Measurements from ENCODE around the gene MANBA.

Gene MANBA

DNA sequence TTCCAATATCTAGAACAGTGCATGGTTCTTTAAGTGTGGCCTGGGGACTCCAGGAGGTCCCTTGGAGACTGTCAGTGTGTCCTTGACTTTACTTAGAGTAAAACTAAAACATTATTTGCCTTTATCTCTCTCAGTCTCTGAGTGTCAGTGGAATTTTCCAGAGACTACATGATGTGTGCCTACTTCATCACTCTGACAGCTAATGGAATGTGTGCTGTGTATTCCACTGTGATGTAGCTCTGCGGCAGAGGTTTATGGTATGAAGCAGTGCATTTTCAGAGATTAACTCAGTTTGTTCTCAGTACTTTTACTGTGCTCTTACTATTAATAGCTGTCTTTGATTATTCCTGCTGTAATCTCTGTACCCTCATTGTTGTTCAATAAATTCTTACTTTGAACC, 85.6 kb downstream of the MANBA start:
- DNase-seq (ENCODE audit: low read depth), result no peak

DNA sequence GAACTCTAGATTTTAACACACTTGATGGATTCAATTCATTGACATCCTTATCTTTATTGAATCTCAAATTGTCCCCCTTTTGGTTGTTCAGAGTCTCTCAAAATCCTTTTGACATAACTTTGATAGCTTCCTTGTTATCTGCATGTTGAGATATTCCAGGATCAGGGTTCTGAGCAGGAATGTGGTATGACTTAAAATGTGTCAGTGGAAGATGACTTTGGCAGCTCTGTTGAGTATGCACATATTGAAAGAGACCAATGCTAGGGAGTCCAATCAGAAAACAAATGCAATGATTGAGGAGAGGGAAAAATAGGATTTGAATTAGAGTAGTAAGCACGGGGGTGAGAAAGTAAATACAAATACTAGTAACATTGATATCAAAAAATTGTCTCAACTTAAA, 93.8 kb downstream of the MANBA start:
- no peak for DNase-seq (ENCODE audit: low read depth)

DNA sequence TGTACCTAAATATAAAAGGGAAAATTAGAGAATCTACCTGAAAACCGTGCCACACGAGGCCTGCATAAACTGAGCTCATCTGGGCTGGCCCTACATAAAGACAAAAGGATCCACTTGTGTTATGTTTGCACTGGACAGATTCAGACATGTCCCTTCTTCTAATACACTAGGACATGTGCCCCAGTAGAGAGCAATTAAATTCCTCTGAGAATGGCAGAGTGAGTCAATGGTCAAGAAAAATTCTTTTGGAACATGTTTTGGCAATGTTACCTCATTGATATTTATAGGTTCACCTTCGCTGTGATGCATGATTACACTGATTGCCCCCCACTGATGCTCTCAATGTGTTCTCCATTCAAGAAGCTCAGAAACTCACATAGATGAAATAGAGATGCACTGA, 95.2 kb downstream of the MANBA start:
- no peak for DNase-seq (ENCODE audit: low read depth)

DNA sequence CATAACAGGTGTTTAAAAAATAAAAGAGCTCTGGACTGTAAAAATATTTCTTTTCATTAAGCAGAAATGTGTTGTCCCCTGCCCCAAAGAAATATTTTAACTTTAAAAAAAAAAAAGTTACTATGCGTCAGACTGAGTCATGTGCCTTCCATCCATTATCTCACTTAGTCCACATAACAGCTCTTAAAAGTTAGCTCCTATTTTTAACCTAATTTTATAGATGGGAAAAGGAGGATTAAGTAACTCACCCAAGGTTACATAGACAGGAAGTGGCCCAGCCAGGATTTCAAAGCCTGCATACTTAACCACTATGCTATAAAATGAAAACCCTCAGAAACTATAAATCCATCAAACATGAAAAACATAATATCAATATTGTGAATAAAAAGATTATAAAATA, 97.7 kb downstream of the MANBA start:
- no peak for DNase-seq (ENCODE audit: low read depth)

DNA sequence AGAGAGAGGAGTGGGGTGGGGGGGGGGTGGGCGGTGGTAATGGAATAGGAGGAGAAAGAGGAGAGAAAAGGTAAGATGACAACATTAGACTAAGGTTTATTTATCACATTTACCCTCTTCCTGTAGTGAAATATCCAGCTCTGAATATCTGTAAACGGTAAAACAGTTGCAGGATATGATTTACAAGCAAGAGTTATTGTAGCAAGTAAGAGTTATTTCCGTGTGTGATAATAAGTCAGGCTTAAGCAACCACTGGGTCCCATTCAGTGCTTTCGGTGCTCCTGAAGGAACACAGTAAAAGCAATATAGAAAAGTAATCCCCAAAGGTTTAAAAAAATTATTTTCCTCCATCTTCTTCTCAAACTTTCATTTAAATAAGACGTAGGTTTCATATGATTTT, 103.6 kb downstream of the MANBA start:
- no peak for DNase-seq (ENCODE audit: low read depth)

DNA sequence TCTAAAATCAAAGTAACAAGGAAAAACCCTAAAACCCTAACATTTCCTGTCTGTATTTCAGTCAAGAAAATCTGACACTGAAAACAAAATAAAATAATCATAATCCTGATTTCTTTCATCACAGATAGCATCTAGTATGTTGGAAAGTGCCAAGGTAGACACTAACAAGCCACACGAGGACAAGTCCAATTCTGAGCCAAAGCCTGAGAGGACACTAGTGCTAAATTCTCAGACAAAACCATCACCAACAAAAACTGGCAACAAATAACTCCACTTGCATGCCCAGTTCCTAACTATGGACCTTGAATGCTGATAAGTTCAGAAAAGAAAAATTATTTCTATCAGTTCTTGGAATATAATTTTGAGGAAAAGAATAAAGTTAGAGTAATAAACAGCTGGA, 113.7 kb downstream of the MANBA start:
- no peak for DNase-seq (ENCODE audit: low read depth)

DNA sequence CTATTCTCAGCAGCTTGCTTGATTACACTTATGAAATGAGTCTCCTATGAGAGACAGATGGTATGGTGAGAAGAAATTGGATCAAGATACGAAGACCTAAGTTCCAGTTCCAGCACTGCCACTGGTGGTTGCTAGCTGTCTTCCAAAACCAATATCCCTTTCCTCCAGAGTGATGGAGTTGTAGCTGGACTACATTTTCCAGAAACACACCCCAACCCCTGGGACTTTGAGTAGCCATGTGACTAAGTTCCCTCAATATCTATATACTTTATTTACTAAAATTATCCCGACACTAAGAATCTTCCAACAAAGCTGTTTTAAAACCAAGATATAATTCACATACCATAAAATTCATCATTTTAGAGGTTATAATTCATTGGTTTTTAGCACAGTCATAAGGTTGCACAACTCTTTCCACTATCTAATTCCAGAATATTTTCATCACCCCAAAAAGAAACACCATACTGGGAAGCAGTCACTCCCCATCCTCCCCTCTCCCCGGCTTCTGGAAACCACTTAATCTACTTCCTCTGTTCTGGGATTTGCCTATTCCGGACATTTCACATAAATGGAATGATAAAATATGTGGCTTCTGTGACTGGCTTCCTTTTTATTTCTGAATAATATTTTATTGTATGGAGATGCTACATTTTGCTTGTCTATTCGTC, 118.0 kb downstream of the MANBA start:
- no peak for DNase-seq (ENCODE audit: low read depth)

DNA sequence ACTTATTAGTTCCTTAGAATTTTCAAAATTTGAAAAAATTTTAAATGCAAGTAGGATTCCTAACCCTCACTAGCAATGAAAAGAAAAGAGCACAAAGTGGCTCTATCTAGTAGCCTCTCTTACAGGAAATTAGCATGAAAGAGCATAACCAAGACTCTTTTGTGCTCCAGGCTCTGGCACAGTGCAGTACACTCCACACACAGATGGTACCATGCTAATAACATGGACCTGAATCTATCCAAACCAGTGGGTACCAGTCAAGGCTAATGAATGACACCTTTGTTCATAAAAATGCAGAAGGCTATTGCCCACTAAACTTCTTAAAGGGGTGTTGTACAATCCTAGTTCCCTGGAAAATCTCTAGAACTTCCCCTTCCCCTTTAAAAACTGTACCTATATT, 119.0 kb downstream of the MANBA start:
- DNase-seq (ENCODE audit: low read depth), result no peak

DNA sequence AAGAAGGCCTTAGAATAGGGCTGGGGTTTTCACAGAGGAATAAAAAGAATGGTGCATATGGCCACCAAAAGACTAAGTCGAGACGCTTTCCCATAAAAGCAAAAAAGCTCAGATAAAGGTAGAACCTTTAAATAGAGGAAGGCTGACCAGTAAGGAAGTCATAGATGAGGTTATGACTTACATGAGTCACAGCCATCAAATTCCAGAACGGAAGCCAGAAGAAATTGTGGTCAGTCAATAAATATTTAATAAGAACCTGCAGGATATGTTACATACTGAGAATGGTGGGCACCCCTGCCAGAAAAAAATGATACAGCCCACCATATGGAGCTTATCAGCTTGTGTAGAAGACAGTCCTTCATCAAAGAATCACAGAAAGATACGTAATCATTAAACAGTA, 120.1 kb downstream of the MANBA start:
- DNase-seq (ENCODE audit: low read depth), result no peak

DNA sequence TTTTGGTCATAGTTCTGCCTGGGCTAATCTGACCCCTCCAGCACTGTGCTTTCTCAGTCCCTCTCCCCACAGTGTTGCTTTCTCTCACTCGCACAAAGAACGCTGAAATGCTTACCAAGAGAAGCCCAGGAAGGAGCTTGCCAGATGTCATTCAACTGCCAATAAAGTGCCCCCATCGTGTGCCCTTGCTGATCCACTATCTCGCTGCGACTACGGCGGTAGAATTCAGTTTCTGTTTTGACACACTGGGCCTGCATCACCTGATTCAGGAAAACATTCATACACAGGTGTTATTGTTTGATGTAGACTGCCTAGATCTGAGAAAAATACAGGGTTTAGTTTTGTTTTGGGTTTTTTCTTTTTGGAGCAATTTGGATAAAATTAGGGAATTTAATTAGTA, 121.2 kb downstream of the MANBA start:
- no peak for DNase-seq (ENCODE audit: low read depth)

DNA sequence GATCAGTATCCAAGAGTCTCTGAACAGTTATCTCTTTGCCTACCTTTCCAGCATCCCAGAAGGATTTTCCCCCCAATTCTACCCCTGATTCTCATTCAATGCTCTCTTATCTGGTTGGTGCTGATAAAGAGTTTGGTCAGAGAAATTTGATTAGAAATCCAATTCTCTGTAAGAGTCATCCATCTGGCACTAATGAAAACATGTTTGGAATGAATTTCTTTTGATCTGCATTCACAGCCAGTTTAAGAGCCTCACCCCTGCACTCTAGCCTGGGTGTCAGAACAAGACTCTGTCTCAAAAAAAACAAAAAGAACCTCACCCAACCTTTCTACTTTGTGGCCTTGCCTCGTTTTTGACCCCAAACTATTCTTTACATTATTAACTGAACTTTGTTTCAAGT, 122.1 kb downstream of the MANBA start:
- DNase-seq (ENCODE audit: low read depth), result no peak

DNA sequence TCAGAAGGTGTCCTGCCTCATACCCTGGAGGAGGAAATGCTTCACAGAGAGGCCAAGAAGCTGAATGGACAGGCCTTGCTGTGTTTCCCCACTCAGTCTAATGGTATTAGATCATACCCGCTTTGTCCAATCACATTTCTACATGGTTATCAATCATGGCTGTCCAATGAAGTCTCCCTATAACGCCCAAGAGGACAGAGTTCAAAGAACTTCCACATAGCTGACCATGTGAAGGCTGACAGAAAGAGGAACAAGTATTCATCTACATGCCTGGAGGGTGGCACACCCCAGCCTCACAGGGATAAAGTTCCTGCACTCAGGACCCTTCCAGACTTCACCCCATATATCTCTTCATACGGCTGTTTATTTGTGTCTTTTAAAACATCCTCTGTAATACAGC, 123.4 kb downstream of the MANBA start:
- no peak for DNase-seq (ENCODE audit: low read depth)

DNA sequence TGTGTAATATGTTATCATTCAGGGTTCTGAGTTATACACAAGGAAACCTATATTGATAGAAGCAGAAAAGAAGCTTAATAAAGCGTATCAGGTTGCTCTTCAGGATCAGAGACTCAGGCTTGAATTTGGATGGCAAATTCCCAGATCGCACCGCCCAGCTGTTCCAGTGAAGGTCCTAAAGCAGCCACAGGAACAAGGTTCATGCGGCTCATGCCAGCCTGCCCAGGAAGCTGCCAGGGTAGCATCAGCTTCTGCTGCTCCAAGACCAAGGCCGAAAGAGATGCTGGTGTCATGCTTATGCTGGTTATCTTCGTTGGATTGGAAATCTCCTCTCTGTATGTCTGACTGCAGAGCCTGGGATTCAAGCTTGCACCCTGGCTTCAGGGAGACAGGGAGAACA, 127.7 kb downstream of the MANBA start:
- no peak for DNase-seq (ENCODE audit: low read depth)

DNA sequence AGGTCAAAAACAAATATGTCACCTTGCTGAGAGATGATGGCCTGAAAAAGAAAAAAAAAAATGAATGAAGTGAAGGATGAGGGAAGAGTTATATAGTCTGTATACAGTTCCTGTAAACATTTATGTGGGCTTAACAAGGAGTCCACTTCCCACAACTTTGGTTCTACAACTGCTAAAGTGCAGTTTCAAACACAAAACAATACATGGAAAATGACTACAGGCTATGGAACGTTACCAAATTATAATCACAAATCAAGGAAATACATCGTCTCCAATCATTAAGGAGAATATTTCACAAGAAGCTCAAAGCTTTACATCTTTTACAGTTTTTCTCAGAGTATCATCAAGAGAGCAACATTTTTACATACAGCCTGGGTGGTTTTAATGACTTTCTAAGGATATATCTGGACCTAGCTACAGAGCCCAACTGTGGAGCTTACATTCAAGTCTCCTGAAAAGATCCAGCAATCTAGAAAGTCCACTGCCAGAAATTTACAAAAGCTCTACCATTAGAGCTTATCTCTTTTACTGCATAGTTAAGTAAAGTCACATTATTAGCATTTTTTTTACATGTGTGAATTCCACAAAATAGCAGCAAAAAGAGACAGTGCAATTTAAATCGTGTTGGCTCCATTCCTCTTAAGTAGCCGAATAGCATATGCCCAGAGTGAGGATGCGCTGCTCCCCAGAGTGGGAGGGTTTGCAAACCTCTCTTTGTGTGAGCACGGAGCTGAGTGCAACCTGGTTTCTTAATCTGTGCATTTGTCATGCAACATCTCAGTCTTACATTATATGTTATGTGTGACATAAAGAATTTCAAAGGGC, 128.3 kb downstream of the MANBA start:
- DNase-seq (ENCODE audit: low read depth), result no peak

DNA sequence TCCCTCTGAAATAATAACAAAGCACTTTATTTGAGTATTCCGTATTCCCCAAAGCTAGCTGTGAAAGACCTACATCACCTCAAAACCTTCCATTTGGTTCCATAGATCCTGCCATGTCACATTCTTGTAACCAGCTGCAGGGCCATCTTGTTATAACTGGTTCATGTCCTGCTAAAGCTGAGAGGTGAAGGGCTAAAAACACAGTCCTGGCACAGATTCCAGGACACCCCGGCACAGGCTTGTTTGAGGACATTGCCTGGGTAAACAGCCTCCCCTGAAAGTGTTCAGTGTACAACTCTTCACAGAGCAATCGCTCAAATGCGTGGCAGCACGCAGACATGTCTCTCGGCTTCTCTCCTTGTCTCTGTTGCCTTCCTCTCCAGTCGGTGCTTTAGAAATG, 129.2 kb downstream of the MANBA start:
- DNase-seq (ENCODE audit: low read depth), result no peak

DNA sequence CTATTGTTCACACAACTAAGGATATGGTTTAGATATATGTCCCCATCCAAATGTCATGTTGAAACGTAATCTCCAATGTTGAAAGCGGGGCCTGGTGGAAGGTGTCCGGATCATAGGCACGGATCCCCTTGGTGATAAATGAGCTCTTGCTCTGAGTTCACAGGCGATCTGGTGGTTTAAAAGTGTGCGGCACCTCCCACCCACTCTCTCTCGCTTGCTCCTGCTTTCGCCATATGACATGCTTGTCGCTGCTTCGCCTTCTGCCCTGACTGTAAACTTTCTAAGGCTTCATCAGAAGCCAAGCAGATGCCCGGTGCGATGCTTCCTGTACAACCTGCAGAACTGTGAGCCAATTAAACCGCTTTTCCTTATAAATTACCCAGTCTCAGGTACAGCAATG, 131.1 kb downstream of the MANBA start:
- DNase-seq (ENCODE audit: low read depth), result no peak

DNA sequence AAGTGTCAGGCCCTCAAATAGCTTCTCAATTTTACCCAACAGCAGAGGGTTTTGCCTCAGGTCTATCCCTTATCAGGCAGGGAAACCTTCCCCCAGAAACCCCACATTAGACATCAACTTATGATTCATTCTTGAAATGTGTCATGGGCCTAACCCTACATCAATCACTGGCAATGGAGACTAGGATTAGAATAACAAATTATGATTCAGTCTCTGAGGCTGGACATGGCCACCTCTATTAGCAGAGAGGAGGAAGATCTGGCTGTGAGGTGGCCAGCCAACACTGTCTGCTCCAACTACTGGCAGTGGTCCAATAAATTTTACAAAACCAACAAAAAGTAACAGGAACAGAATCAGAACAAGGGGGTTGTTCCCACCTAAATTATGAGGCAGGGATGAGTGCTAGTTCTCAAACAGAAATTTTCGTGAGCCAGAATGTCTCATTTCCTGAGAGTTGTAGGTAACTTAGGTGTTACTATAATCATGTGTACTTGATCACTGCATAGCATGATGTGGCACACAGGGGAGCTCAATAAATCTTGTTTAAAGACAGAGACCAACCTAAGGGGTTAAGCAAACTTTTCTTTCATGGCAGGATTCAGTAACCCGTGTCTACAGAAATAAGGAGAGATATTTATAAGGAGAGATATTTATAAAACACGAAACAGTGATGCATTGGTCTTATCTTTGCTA, 132.8 kb downstream of the MANBA start:
- DNase-seq (ENCODE audit: low read depth), result no peak

DNA sequence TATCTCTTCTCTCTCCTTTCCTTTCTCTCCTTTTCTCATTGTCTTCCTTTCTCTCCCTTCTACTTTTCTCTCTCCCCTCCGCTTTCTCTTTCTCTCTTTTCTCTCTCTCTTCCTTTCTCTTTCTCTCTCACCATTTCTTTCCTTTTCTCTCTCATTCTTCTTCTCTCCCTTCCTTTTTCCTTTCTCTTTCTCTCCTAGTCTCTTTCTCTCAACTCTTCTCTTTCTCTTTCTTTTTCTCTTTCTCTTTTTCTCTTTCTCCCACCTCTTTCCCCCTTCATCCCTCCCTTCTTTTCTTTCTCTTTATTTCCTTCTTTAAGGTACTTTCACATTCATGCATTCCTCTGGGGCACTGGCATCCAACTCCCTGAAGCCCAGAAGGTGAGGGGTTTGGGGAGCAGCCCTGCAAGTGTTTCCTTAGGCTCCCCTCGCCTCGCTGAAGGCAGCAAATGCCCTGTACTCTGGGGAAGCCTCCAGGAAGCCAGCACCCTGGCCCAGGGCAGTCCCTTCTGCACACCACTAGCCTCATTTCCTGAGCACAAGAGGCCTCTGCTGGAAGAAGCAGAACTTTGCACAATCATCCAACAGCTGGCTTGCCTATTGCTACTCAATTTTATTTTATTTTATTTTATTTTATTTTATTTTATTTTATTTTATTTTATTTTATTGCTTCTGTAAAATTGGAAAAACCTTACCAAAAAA, 135.4 kb downstream of the MANBA start:
- DNase-seq (ENCODE audit: low read depth), result no peak

DNA sequence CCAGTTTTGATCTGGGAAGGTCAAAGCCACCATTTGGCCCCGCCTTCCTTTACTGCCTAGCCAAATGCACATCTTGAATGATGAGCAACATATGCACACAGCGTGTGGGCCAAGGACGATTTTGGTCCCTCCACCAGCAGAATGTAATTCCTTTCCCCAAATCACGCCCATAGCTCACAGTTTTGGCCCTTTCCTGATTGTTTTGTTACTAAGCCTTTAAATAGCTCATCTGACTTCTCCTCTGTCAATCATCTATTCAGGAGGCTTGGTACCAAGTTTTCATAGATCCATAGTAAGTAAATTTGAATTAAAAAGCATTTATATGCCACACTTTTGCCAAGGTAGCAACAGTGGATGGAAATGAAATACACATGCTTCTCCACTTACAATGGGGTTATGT, 136.3 kb downstream of the MANBA start:
- no peak for DNase-seq (ENCODE audit: low read depth)

DNA sequence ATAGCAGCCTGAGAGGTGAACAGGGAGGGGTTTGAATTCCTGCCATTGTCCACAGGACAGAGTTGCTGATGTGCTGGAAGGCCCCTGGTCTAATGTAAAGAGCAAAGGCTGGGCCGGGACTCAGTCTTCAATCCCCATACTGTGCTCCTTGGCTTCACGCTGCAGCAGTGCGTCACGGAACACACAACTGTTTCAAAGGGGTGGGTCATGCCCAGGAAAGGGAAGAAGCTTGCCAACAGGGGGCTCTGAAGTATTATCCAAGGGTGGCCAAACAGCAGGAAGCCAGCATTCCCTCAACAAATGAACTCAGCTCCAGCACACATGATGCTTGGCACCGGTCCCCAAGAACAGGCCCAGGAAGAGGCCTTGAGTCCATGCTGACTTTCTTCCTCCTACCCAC, 137.1 kb downstream of the MANBA start:
- DNase-seq (ENCODE audit: low read depth), result no peak

DNA sequence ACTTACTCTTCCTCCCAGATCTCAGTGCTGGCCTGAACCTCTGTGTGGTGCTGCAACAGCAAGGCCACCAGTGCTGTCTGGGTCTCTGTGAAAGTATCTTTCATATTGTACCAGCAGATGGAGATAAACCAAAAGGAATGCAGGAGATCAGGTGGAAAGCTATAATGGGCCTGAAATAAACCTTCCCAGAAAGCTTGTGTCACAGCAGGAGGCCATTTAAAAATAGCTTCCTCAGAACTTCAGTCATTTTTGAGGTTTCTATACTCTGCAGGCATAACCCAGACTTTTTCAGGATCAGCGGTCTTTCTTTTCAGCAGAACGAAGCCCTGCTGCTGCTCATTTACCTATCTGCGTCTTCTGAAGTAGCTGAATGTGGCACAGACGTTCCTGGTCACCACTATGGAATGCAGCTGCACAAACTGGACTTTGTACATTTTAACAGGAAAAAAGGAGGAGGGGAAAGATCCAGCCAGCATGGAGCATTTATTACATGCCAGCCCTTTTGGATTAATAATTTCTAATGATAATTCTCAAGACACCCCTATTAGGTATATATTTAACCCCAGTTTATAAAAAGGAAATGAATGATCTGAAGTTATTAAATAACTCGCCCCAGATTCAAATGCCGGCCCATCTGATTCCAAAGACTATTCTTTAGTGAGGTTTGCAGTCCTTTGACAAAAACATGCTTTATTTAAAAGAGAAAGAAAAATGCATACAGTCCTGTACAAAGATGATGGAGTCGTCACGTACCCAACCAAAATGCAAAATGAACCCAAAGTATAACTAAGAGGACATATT, 139.9 kb downstream of the MANBA start:
- peak; percentile 65 for DNase-seq (ENCODE audit: low read depth)

Data from HS-5 (cell line).